Duodenal mucosa (tissue), 2 donors: ENCODE results near the gene REPS2.

ENCODE experiments used
- H3K27ac ChIP-seq: one replicate; pipeline ENCODE4 v1.7.0; 2013; ENCODE audit warnings: low read depth, low read length
- H3K27me3 ChIP-seq, 2 donors: one replicate each; pipeline ENCODE4 v1.7.0; 2013; ENCODE audit warnings: low read length in 2 of 2, control low read depth in 1 of 2; ENCODE audit not compliant: insufficient read depth in 2 of 2, control insufficient read depth in 1 of 2
- H3K36me3 ChIP-seq, 2 donors: one replicate each; pipeline ENCODE4 v1.7.0; 2013; ENCODE audit warnings: low read length in 2 of 2, control low read depth in 1 of 2; ENCODE audit not compliant: insufficient read depth in 2 of 2, control insufficient read depth in 1 of 2
- H3K4me1 ChIP-seq, 2 donors: one replicate each; pipeline ENCODE4 v1.7.0; 2013; ENCODE audit warnings: low read length in 2 of 2, control low read depth in 1 of 2; ENCODE audit not compliant: insufficient read depth in 2 of 2, control insufficient read depth in 1 of 2
- H3K4me3 ChIP-seq, 2 donors: one replicate each; pipeline ENCODE4 v1.7.0; 2013; ENCODE audit warnings: low read length in 2 of 2, low read depth in 1 of 2
- H3K9ac ChIP-seq, 2 donors: one replicate each; pipeline ENCODE4 v1.7.0; 2013; ENCODE audit warnings: low read length in 2 of 2, low read depth in 1 of 2
- H3K9me3 ChIP-seq, 2 donors: one replicate each; pipeline ENCODE4 v1.7.0; 2013; ENCODE audit warnings: low read length in 2 of 2, control low read depth in 1 of 2; ENCODE audit not compliant: control insufficient read depth in 1 of 2

Gene REPS2

DNA sequence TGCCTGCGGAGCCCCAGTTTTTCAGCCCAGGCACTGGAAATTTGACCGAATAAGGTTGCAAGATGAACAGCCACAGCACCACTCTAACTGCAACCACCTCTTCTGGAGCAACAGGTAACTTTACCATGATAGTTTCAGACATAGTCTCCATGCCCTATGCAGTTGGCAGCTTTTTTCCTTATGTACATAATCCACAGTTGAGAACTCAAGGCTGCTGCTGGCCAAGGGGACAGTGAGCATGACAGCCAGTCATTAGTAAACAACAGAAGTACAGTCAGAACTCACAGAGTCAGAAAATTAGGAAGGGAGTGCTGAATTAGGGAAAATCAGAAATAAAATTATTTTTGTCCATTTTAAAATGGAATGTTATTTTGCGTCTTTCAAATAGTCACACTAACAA lies 235.9 kb downstream of the REPS2 start:
- Histone ChIP-seq H3K9ac (no peak overlapping the region), H3K9me3 (no peaks in the 10 kb centered on the region), H3K27ac (no peak overlapping the region), H3K36me3 (no peaks in the 10 kb centered on the region), H3K4me3 (no peak overlapping the region), H3K27me3 (no peaks in the 10 kb centered on the region), H3K4me1 (no peaks in the 10 kb centered on the region)

DNA sequence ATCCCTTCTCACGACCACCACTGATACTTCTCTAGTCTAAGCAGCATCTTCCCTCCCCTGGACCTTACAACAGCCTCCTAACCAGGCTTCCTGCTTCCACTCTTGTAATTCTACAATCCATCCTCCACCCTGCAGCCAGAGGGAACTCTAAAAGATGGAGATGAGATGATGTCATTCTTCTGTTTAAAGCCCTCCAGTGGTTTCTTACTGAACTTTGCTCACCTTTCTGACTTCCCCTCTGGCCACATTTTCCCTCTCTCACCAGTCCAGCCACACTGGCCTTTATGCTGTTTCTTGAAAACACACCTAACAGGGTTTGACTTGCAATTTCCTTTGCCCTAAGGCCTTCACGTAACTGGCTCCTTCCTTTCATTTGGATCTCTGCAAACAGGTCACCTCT lies 237.1 kb downstream of the REPS2 start:
- no peak overlapping the region for H3K27ac ChIP-seq
- no peak overlapping the region for H3K9ac ChIP-seq
- H3K36me3 ChIP-seq = no peaks in the 10 kb centered on the region
- H3K9me3 ChIP-seq = no peaks in the 10 kb centered on the region
- H3K4me1 ChIP-seq = no peaks in the 10 kb centered on the region
- H3K27me3 ChIP-seq = no peaks in the 10 kb centered on the region
- H3K4me3 ChIP-seq = no peak overlapping the region

DNA sequence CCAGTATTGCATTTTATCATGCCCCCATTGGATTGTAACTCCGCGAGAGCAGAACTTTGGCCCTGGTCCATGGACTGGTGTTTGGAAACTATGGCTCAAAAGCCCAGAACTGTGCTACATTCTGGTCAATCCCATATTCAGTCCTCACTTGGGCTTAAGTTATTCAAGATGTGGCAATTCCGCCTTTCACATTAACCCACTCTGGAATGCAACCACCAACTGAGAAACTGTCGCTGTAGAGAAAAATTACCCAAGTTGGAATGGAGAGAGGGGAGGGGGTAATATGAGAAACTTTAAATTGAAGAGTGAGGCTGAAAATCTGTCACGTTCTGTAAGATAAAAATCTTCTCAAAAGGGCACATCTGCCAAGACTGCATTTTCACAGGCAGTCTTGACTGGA lies 239.0 kb downstream of the REPS2 start:
- H3K27ac ChIP-seq = no peak overlapping the region
- H3K4me3 ChIP-seq = no peak overlapping the region
- no peaks in the 10 kb centered on the region for H3K4me1 ChIP-seq
- H3K9ac ChIP-seq = no peak overlapping the region
- no peaks in the 10 kb centered on the region for H3K9me3 ChIP-seq
- H3K36me3 ChIP-seq = no peaks in the 10 kb centered on the region
- no peaks in the 10 kb centered on the region for H3K27me3 ChIP-seq

DNA sequence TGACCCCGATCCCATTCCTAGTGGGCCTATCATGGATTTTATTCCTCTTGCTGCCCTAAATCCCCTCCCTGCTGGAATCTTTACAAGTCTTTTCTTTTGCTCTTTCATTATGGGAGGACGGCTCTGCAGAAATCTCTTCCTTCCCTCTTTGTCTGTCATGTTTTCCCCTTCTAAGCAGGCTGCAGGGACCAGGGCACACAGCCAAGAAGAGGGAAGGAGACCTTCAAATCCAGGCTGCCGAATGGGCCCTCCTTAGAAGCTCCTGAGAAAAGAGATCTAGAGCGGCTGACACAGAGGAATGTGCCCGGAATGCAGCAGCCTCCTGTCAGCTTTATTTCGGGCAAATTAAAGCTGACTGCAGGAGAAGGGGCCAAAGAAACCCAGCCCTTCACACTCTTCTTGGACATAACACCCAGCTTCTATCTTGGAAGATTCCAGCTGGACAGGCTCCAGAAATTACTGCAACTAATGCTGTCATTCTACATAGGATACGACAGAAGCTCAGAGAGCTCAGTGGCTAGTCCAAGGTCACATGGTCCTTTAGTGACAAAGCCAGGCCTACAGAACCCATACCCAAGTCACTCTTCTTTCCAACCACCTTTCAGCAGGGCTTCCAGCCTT lies 240.8 kb downstream of the REPS2 start:
- Histone ChIP-seq H3K9me3 (no peaks in the 10 kb centered on the region), H3K9ac (no peak overlapping the region), H3K27ac (no peak overlapping the region), H3K27me3 (no peaks in the 10 kb centered on the region), H3K4me1 (no peaks in the 10 kb centered on the region), H3K36me3 (no peaks in the 10 kb centered on the region), H3K4me3 (no peak overlapping the region)

DNA sequence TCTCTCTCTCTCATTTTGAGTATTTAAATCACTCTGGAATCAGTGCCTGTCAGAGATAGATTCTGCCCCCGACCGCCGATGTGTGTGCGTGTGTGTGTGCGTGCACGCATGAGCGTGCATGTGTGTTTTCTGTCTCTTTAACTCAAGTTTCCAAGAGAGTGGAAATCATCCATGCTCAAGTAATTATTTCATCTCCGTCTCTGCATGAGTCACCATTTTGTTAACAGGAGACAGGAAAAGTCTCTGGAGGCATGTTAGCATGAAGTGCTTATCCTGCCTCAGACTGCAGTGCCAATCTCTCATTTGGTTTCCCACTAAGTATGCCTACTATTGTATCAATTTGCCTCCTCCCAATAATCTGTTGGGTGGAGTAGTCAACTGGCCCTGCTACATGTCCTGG lies 245.6 kb downstream of the REPS2 start:
- no peak overlapping the region for H3K27ac ChIP-seq
- no peak overlapping the region for H3K9ac ChIP-seq
- no peak overlapping the region for H3K4me3 ChIP-seq
- no peaks in the 10 kb centered on the region for H3K27me3 ChIP-seq
- H3K9me3 ChIP-seq = no peaks in the 10 kb centered on the region
- no peaks in the 10 kb centered on the region for H3K36me3 ChIP-seq
- H3K4me1 ChIP-seq = no peaks in the 10 kb centered on the region
